ENCODE measurements around the gene CHN1.

Gene CHN1

GRCh38 chr2:174918886-174919526 is 86.2 kb downstream of the CHN1 start:
- no peak for DNase-seq

GRCh38 chr2:174916270-174916930 is 88.8 kb downstream of the CHN1 start:
- DNase-seq: no peak

- peak; percentile 60 for DNase-seq
Measured at GRCh38 chr2:174914853-174915760, 90.1 kb downstream of the CHN1 start.

GRCh38 chr2:174908284-174908683 is 96.9 kb downstream of the CHN1 start:
- no peak for DNase-seq

- no peak for DNase-seq
Measured at GRCh38 chr2:174903264-174903556, 102.0 kb downstream of the CHN1 start.

- DNase-seq: no peak
Measured at GRCh38 chr2:174902506-174903263, 102.5 kb downstream of the CHN1 start.

- DNase-seq: no peak
Measured at GRCh38 chr2:174901075-174901474, 104.1 kb downstream of the CHN1 start.

GRCh38 chr2:174897286-174897685 is 107.9 kb downstream of the CHN1 start:
- DNase-seq: no peak

- no peak for DNase-seq
Measured at GRCh38 chr2:174893018-174893417, 112.2 kb downstream of the CHN1 start.

- DNase-seq: no peak
Measured at GRCh38 chr2:174892546-174892945, 112.6 kb downstream of the CHN1 start.

- no peak for DNase-seq
Measured at GRCh38 chr2:174888646-174889271, 116.4 kb downstream of the CHN1 start.

GRCh38 chr2:174888146-174888545 is 117.0 kb downstream of the CHN1 start:
- DNase-seq: no peak

- no peak for DNase-seq
Measured at GRCh38 chr2:174882416-174882815, 122.8 kb downstream of the CHN1 start.

- no peak for DNase-seq
Measured at GRCh38 chr2:174881678-174882077, 123.5 kb downstream of the CHN1 start.

- peak; percentile 66 for DNase-seq
Measured at GRCh38 chr2:174878537-174879147, 126.5 kb downstream of the CHN1 start.

GRCh38 chr2:174877751-174878150 is 127.4 kb downstream of the CHN1 start:
- no peak for DNase-seq

GRCh38 chr2:174877301-174877700 is 127.9 kb downstream of the CHN1 start:
- no peak for DNase-seq

GRCh38 chr2:174874085-174874484 is 131.1 kb downstream of the CHN1 start:
- DNase-seq: no peak

- DNase-seq: no peak
Measured at GRCh38 chr2:174873471-174873870, 131.7 kb downstream of the CHN1 start.

- DNase-seq: no peak
Measured at GRCh38 chr2:174870787-174871186, 134.4 kb downstream of the CHN1 start.

GRCh38 chr2:174868878-174869277 is 136.3 kb downstream of the CHN1 start:
- DNase-seq: no peak

GRCh38 chr2:174866421-174866820 is 138.8 kb downstream of the CHN1 start:
- DNase-seq: no peak

Data from NCI-H2029 (cell line).